Activated T-helper 9 cell treated with anti-CD3 and anti-CD28 coated beads, Interleukin-2, amount 50 U/mL, for 16 hours (primary cell): ENCODE measurements around the gene SDC1.
"Not testable (repeated sequence)": the region's sequence is repeated elsewhere in the genome, so short reads cannot be mapped to it uniquely, and the experiment has no call there.

Experiments used
- DNase-seq: peaks from one replicate; pipeline ENCODE4 v3.0.0-alpha.2; 2020; ENCODE audit warnings: low read depth

Gene SDC1

GRCh38 chr2:20196657-20197161 is 28.2 kb downstream of the SDC1 start:
- DNase-seq: no peak

GRCh38 chr2:20196053-20196656 is 28.8 kb downstream of the SDC1 start:
- DNase-seq: no peak

- DNase-seq: no peak
Observed at GRCh38 chr2:20195431-20196033, 29.4 kb downstream of the SDC1 start.

- not testable (repeated sequence) for DNase-seq
Observed at GRCh38 chr2:20195016-20195411, 29.9 kb downstream of the SDC1 start.

GRCh38 chr2:20194097-20195015 is 30.6 kb downstream of the SDC1 start:
- no peak for DNase-seq

GRCh38 chr2:20193185-20193584 is 31.7 kb downstream of the SDC1 start:
- no peak for DNase-seq

- DNase-seq: no peak
Observed at GRCh38 chr2:20192781-20193180, 32.1 kb downstream of the SDC1 start.

GRCh38 chr2:20191714-20192569 is 33.0 kb downstream of the SDC1 start:
- no peak for DNase-seq

- DNase-seq: no peak
Observed at GRCh38 chr2:20190876-20191713, 33.8 kb downstream of the SDC1 start.

GRCh38 chr2:20190170-20190569 is 34.8 kb downstream of the SDC1 start:
- no peak for DNase-seq

- no peak for DNase-seq
Observed at GRCh38 chr2:20189299-20189931, 35.5 kb downstream of the SDC1 start.

- DNase-seq: no peak
Observed at GRCh38 chr2:20188851-20189250, 36.1 kb downstream of the SDC1 start.

GRCh38 chr2:20188201-20188600 is 36.7 kb downstream of the SDC1 start:
- no peak for DNase-seq

GRCh38 chr2:20187331-20187730 is 37.6 kb downstream of the SDC1 start:
- no peak for DNase-seq

- no peak for DNase-seq
Observed at GRCh38 chr2:20186855-20187187, 38.1 kb downstream of the SDC1 start.

- DNase-seq: no peak
Observed at GRCh38 chr2:20186078-20186854, 38.7 kb downstream of the SDC1 start.

- no peak for DNase-seq
Observed at GRCh38 chr2:20185176-20186022, 39.5 kb downstream of the SDC1 start.

- DNase-seq: no peak
Observed at GRCh38 chr2:20184067-20184938, 40.6 kb downstream of the SDC1 start.
